HepG2 (cell line): ENCODE data around the gene INSR. TPM values are rescaled to one million over a fixed set of nuclear protein-coding genes. Genes with fewer than 3 reads are reported as not detected.

Experiments used
- ASH2L ChIP-seq: fragments of 300-600, 200-600 bp; sonication (generic); IDR thresholded peaks from 2 replicates; pipeline ENCODE4 v1.7.0; 2017; ENCODE audit warnings: low read depth, mild to moderate bottlenecking, moderate library complexity, mixed read lengths, low read length; ENCODE audit not compliant: insufficient read length
- BORCS8-MEF2B ChIP-seq: sonication (generic); formaldehyde crosslinking; IDR thresholded peaks from 2 replicates; pipeline ENCODE4 v1.8.0; 2022; ENCODE audit warnings: mild to moderate bottlenecking, missing genetic modification reagents
- CTCF ChIP-seq: sonication (generic); formaldehyde crosslinking; IDR thresholded peaks from 2 replicates; pipeline ENCODE4 v1.5.0; 2020; ENCODE audit warnings: mild to moderate bottlenecking, missing genetic modification reagents, moderate library complexity
- FOXA3 ChIP-seq: IDR thresholded peaks from 2 replicates; pipeline ENCODE4 v1.6.1; 2016; ENCODE audit warnings: missing genetic modification reagents, missing compliant biosample characterization
- FOXP1 ChIP-seq, 2 experiments: fragments of 450-650 bp in 1 of 2; IDR thresholded peaks; 2 replicates each; pipeline ENCODE4 v1.6.1; 2017 to 2018; ENCODE audit warnings: antibody characterized with exemption in 1 of 2
- MIER2 ChIP-seq: IDR thresholded peaks from 2 replicates; pipeline ENCODE4 v1.6.1; 2016; ENCODE audit warnings: missing biosample characterization, missing genetic modification reagents
- NFYC ChIP-seq: IDR thresholded peaks from 2 replicates; pipeline ENCODE4 v1.6.1; 2016; ENCODE audit warnings: missing genetic modification reagents, missing compliant biosample characterization
- PAF1 ChIP-seq: IDR thresholded peaks from 2 replicates; pipeline ENCODE4 v1.6.1; 2016; ENCODE audit warnings: missing genetic modification reagents, missing compliant biosample characterization
- PHF20 ChIP-seq: sonication (generic); formaldehyde crosslinking; IDR thresholded peaks from 2 replicates; pipeline ENCODE4 v1.5.0; 2020; ENCODE audit warnings: mild to moderate bottlenecking, missing genetic modification reagents
- RBM22 ChIP-seq: fragments of 200-400 bp; formaldehyde crosslinking; optimal IDR thresholded peaks from 2 replicates; pipeline ENCODE3; 2017; ENCODE audit warnings: mild to moderate bottlenecking, low read length, moderate library complexity
- REXO4 ChIP-seq: sonication (generic); formaldehyde crosslinking; IDR thresholded peaks from 2 replicates; pipeline ENCODE4 v1.8.0; 2022; ENCODE audit warnings: missing genetic modification reagents, mild to moderate bottlenecking, borderline replicate concordance
- SNRNP70 ChIP-seq: fragments of 200-400 bp; formaldehyde crosslinking; IDR thresholded peaks from 2 replicates; pipeline ENCODE4 v1.6.1; 2017; ENCODE audit warnings: mild to moderate bottlenecking, low read depth, low read length, moderate library complexity
- XRCC5 ChIP-seq: fragments of 200-400 bp; formaldehyde crosslinking; optimal IDR thresholded peaks from 2 replicates; pipeline ENCODE3; 2017; ENCODE audit warnings: mild to moderate bottlenecking, low read length
- ZBTB14 ChIP-seq: sonication (generic); formaldehyde crosslinking; IDR thresholded peaks from 2 replicates; pipeline ENCODE4 v1.4.0; 2020; ENCODE audit warnings: missing genetic modification reagents
- ZKSCAN8 ChIP-seq: IDR thresholded peaks from 2 replicates; pipeline ENCODE4 v1.6.1; 2016; ENCODE audit warnings: borderline replicate concordance, missing genetic modification reagents, missing compliant biosample characterization
- ZMAT3 ChIP-seq: sonication (generic); formaldehyde crosslinking; conservative IDR thresholded peaks from 2 replicates; pipeline ENCODE4 v1.7.0; 2021; ENCODE audit warnings: missing genetic modification reagents
- ZUFSP ChIP-seq: sonication (generic); formaldehyde crosslinking; IDR thresholded peaks from 2 replicates; pipeline ENCODE4 v1.9.0; 2021; ENCODE audit warnings: missing genetic modification reagents, mild to moderate bottlenecking, borderline replicate concordance
- polyA plus RNA-seq, 8 experiments: library from polyadenylated mRNA; depleted of rRNA in 3 of 8; stranded (reverse) in 7 of 8; unstranded in 1 of 8; fragments of >200 nt; fragmentation: Illumina TruSeq in 4 of 8; extraction: Trizol in 4 of 8; gene quantifications; 2 replicates each; pipeline versions ENCODE4 v1.2.1 to v1.2.3, GENCODE V29; 2011 to 2016; ENCODE audit warnings: low read depth in 4 of 8, missing spikeins in 1 of 8, mixed read lengths in 1 of 8; ENCODE audit not compliant: insufficient read depth in 1 of 8
- total RNA-seq, 5 experiments: library from RNA; depleted of rRNA; stranded (reverse); fragments of >200 nt; fragmentation: Illumina TruSeq; extraction: Trizol; gene quantifications; 2 replicates each; pipeline ENCODE4 v1.2.3, GENCODE V29; 2016; ENCODE audit warnings: low read depth in 1 of 5
- TF ChIP-seq, protein P1 (sequence below): sonication (generic); formaldehyde crosslinking; IDR thresholded peaks from 2 replicates; pipeline ENCODE4 v1.4.0; 2020; ENCODE audit warnings: missing genetic modification reagents, mild to moderate bottlenecking, borderline replicate concordance
- TF ChIP-seq, protein P2 (sequence below): sonication (generic); formaldehyde crosslinking; IDR thresholded peaks from 2 replicates; pipeline ENCODE4 v1.5.0; 2020; ENCODE audit warnings: missing genetic modification reagents
- TF ChIP-seq, protein P3 (sequence below): sonication (generic); formaldehyde crosslinking; IDR thresholded peaks from 2 replicates; pipeline ENCODE4 v1.4.0; 2020; ENCODE audit warnings: missing genetic modification reagents; ENCODE audit errors: not compliant biosample characterization

INSR gene
- total and polyA plus RNA-seq, 2 of the 13 experiments (the other 11 are each of a cell fraction or from before 2014, with no cell fraction given): 24.2 to 29.8 TPM

GRCh38 chr19:7294558-7295212 lies 471 bp upstream of the INSR start (continued):
- TF ChIP-seq ZUFSP (CRISPR knock-in tag): no peak
- TF ChIP-seq ZKSCAN8: no peak
- TF ChIP-seq, protein P1, sequence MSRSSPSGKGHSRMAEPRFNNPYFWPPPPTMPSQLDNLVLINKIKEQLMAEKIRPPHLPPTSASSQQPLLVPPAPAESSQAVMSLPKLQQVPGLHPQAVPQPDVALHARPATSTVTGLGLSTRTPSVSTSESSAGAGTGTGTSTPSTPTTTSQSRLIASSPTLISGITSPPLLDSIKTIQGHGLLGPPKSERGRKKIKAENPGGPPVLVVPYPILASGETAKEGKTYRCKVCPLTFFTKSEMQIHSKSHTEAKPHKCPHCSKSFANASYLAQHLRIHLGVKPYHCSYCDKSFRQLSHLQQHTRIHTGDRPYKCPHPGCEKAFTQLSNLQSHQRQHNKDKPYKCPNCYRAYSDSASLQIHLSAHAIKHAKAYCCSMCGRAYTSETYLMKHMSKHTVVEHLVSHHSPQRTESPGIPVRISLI: peak; percentile 44
- no peak for TF ChIP-seq NFYC (CRISPR knock-in tag)
- no peak for TF ChIP-seq SNRNP70
- TF ChIP-seq FOXA3 (CRISPR knock-in tag): peak; percentile 32; the same call in 1 of the 2 replicates
- peak; percentile 56; the same call in 1 of the 2 replicates for TF ChIP-seq BORCS8-MEF2B (CRISPR knock-in tag)
- TF ChIP-seq, protein P2, sequence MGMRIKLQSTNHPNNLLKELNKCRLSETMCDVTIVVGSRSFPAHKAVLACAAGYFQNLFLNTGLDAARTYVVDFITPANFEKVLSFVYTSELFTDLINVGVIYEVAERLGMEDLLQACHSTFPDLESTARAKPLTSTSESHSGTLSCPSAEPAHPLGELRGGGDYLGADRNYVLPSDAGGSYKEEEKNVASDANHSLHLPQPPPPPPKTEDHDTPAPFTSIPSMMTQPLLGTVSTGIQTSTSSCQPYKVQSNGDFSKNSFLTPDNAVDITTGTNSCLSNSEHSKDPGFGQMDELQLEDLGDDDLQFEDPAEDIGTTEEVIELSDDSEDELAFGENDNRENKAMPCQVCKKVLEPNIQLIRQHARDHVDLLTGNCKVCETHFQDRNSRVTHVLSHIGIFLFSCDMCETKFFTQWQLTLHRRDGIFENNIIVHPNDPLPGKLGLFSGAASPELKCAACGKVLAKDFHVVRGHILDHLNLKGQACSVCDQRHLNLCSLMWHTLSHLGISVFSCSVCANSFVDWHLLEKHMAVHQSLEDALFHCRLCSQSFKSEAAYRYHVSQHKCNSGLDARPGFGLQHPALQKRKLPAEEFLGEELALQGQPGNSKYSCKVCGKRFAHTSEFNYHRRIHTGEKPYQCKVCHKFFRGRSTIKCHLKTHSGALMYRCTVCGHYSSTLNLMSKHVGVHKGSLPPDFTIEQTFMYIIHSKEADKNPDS (CRISPR knock-in tag): 0 out of 2 replicates have a peak, but pooled peaks have one; percentile 34
- TF ChIP-seq RBM22: no peak
- TF ChIP-seq MIER2 (CRISPR knock-in tag): 0 out of 2 replicates have a peak, but pooled peaks have one; percentile 22
- no peak; the same call in 1 of the 2 replicates for TF ChIP-seq ZMAT3 (CRISPR knock-in tag)
- TF ChIP-seq XRCC5: peak; percentile 52
- TF ChIP-seq, protein P3, sequence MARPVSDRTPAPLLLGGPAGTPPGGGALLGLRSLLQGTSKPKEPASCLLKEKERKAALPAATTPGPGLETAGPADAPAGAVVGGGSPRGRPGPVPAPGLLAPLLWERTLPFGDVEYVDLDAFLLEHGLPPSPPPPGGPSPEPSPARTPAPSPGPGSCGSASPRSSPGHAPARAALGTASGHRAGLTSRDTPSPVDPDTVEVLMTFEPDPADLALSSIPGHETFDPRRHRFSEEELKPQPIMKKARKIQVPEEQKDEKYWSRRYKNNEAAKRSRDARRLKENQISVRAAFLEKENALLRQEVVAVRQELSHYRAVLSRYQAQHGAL (CRISPR knock-in tag): peak; percentile 67
- TF ChIP-seq FOXP1 (IDR thresholded peaks at IDR 0.05): no peak
- TF ChIP-seq FOXP1 (CRISPR knock-in tag; IDR thresholded peaks at IDR 0.05): no peak
- peak; percentile 83 for TF ChIP-seq ZBTB14 (CRISPR knock-in tag)
- peak; percentile 68 for TF ChIP-seq CTCF
- TF ChIP-seq PHF20 (CRISPR knock-in tag): peak; percentile 38; the same call in 1 of the 2 replicates
- TF ChIP-seq ASH2L: peak; percentile 29
- TF ChIP-seq REXO4 (CRISPR knock-in tag): no peak
- no peak for TF ChIP-seq PAF1 (CRISPR knock-in tag)
